ENCODE measurements around the gene RFC5. TPM values are rescaled to one million over a fixed set of nuclear protein-coding genes. Genes with fewer than 3 reads are reported as not detected.

Gene RFC5
- polyA plus RNA-seq, 2 of the 4 experiments (the other 2 are of a cell fraction): 57.5 to 64.7 TPM

DNA sequence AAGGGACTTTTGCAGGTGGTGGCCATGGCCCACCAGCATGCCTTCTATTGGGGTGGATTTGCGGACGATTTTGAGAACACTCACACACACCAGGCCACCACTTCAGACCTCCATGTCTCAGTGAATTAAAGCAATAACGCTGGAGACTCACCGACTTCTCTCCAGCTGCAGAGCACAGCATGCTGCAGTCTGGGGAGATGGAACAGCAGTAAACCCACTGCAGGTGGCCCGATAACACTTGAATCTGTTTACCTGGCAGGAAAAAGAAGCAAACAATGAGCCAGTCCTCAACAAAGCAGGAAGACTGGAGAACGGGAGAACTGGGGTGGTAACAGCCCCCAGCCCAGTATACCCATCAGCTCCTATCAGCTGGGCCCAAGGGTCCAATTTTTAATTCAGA is 21.6 kb downstream of the RFC5 start (continued):
- TF ChIP-seq, protein P1, sequence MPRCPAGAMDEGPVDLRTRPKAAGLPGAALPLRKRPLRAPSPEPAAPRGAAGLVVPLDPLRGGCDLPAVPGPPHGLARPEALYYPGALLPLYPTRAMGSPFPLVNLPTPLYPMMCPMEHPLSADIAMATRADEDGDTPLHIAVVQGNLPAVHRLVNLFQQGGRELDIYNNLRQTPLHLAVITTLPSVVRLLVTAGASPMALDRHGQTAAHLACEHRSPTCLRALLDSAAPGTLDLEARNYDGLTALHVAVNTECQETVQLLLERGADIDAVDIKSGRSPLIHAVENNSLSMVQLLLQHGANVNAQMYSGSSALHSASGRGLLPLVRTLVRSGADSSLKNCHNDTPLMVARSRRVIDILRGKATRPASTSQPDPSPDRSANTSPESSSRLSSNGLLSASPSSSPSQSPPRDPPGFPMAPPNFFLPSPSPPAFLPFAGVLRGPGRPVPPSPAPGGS (IDR thresholded peaks at IDR 0.05): no peak

DNA sequence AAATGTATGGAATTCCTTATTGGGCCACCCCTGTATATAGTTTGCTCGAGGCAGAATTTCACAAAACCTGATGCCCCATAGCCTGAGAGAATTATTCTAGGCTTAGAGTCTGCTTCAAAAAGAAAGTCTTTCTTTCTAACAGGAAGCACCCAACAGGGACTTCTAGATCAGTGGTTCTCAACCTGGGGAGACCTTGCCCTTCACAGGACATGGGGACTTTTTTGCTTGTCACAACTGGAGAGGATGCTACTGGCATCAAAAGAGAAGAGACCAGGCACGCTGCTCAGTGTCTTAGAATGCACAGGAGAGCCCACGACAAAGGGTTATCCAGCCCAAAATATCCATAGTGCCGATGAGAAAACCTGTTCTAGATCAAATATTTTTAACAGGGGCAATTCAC is 25.6 kb downstream of the RFC5 start:
- ChIA-PET POLR2A (no interaction called here), CTCF (interaction anchor here (3.3 kb wide), 1 partner anchor 7 kb away, joined by 15 read pairs; no protein-coding TSS in a partner anchor)
- 96% methylated on average over 4 of the region's 4 CpGs for WGBS (ENCODE audit: missing lambda C conversion rate)
- H3K4me2 ChIP-seq: no peak overlapping the region
- TF ChIP-seq HEYL (CRISPR knock-in tag; IDR thresholded peaks at IDR 0.05) (no peak), BHLHE40 (IDR thresholded peaks at IDR 0.05; ENCODE audit: low read depth, low read length) (no peak), HOXB13 (CRISPR knock-in tag; IDR thresholded peaks at IDR 0.05; ENCODE audit: low read depth) (no peak), ZC3H11A (IDR thresholded peaks at IDR 0.05) (no peak), NPAS2 (CRISPR knock-in tag; IDR thresholded peaks at IDR 0.05; ENCODE audit: borderline replicate concordance) (no peak), CHD2 (IDR thresholded peaks at IDR 0.05; ENCODE audit: low read length, partially characterized antibody) (no peak), ZFP36 (IDR thresholded peaks at IDR 0.05; ENCODE audit: borderline replicate concordance, partially characterized antibody) (no peak), SMC3 (IDR thresholded peaks at IDR 0.05) (no peak), HOXA7 (CRISPR knock-in tag; IDR thresholded peaks at IDR 0.05) (no peak), RAD21 (conservative IDR thresholded peaks at IDR 0.05 in 1 of 2, IDR thresholded peaks at IDR 0.05 in 1 of 2) (no peak)
- TF ChIP-seq, protein P2, sequence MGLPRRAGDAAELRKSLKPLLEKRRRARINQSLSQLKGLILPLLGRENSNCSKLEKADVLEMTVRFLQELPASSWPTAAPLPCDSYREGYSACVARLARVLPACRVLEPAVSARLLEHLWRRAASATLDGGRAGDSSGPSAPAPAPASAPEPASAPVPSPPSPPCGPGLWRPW (IDR thresholded peaks at IDR 0.05): no peak
- TF ChIP-seq, protein P3, sequence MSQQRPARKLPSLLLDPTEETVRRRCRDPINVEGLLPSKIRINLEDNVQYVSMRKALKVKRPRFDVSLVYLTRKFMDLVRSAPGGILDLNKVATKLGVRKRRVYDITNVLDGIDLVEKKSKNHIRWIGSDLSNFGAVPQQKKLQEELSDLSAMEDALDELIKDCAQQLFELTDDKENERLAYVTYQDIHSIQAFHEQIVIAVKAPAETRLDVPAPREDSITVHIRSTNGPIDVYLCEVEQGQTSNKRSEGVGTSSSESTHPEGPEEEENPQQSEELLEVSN (IDR thresholded peaks at IDR 0.05; ENCODE audit: borderline replicate concordance, low read depth): no peak
- TF ChIP-seq, protein P4, sequence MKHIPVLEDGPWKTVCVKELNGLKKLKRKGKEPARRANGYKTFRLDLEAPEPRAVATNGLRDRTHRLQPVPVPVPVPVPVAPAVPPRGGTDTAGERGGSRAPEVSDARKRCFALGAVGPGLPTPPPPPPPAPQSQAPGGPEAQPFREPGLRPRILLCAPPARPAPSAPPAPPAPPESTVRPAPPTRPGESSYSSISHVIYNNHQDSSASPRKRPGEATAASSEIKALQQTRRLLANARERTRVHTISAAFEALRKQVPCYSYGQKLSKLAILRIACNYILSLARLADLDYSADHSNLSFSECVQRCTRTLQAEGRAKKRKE (CRISPR knock-in tag; IDR thresholded peaks at IDR 0.05; ENCODE audit: low read depth): no peak
- TF ChIP-seq, protein P1 (IDR thresholded peaks at IDR 0.05): no peak
- no peak for DNase-seq (ENCODE audit: low read depth in 1 of 2, low spot score in 1 of 2)
- no peak overlapping the region for H3K27ac ChIP-seq
- H3K4me3 ChIP-seq: no peak overlapping the region
- H3K4me1 ChIP-seq: peaks cover 7% of the 10 kb centered on the region; the same call in 1 of the 3 replicates
- no peak for FAIRE-seq
- H3K9me3 ChIP-seq: no peaks in the 10 kb centered on the region
- no peak for ATAC-seq

DNA sequence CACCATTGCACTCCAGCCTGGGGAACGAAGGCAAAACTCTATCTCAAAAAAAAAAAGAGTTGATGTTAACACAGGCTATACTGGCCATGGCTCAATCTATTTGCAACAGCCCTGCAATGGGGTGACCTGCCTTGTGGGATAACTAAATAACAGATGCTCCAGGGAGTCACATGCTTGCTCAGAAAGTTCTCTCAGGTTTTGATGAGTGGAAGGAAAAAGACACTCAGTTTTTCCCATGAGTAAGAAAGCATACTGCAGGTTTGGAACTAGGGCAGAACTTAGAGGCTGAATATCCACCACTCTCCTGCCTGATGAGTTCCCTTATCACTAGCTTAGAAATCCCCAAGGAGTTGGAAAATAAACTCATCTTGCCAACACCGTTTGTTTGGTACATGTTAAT is 27.6 kb downstream of the RFC5 start:
- CTCF ChIA-PET: interaction anchor here (1.2 to 3.3 kb wide), 4 partner anchors 9 to 170 kb away, joined by 3 to 15 read pairs (median 5); no protein-coding TSS in a partner anchor
- POLR2A ChIA-PET: no interaction called here
- TF ChIP-seq, protein P4 (CRISPR knock-in tag; IDR thresholded peaks at IDR 0.05; ENCODE audit: low read depth): no peak
- no peak for TF ChIP-seq JUNB (IDR thresholded peaks at IDR 0.05)
- TF ChIP-seq RFX5 (IDR thresholded peaks at IDR 0.05): no peak
- TF ChIP-seq, protein P5, sequence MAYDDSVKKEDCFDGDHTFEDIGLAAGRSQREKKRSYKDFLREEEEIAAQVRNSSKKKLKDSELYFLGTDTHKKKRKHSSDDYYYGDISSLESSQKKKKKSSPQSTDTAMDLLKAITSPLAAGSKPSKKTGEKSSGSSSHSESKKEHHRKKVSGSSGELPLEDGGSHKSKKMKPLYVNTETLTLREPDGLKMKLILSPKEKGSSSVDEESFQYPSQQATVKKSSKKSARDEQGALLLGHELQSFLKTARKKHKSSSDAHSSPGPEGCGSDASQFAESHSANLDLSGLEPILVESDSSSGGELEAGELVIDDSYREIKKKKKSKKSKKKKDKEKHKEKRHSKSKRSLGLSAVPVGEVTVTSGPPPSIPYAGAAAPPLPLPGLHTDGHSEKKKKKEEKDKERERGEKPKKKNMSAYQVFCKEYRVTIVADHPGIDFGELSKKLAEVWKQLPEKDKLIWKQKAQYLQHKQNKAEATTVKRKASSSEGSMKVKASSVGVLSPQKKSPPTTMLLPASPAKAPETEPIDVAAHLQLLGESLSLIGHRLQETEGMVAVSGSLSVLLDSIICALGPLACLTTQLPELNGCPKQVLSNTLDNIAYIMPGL (CRISPR knock-in tag; IDR thresholded peaks at IDR 0.05; ENCODE audit: borderline replicate concordance): no peak
- no peak for TF ChIP-seq TP53 (CRISPR knock-in tag; IDR thresholded peaks at IDR 0.05)
- TF ChIP-seq, protein P3 (IDR thresholded peaks at IDR 0.05; ENCODE audit: borderline replicate concordance, low read depth): no peak
- TF ChIP-seq FOSB (CRISPR knock-in tag; IDR thresholded peaks at IDR 0.05): no peak
- TF ChIP-seq HEYL (CRISPR knock-in tag; IDR thresholded peaks at IDR 0.05): no peak
- no peak for TF ChIP-seq CEBPB (IDR thresholded peaks at IDR 0.05)
- no peak for TF ChIP-seq CBX8 (IDR thresholded peaks at IDR 0.05)
- no peak for TF ChIP-seq NR3C1 (IDR thresholded peaks at IDR 0.05)
- no peak for TF ChIP-seq ZC3H11A (IDR thresholded peaks at IDR 0.05)
- TF ChIP-seq CBX2 (IDR thresholded peaks at IDR 0.05; ENCODE audit: borderline replicate concordance, low read depth): no peak
- 96% methylated on average over 2 of the region's 2 CpGs for WGBS (ENCODE audit: missing lambda C conversion rate)
- FAIRE-seq: no peak
- Histone ChIP-seq H3K4me2 (no peak overlapping the region), H3K27ac (no peak overlapping the region), H3K9me3 (no peaks in the 10 kb centered on the region), H3K4me3 (no peak overlapping the region), H3K4me1 (no peaks in the 10 kb centered on the region)
- DNase-seq (ENCODE audit: low read depth in 1 of 2, low spot score in 1 of 2): no peak
- no peak for ATAC-seq

All from A549 (cell line).